ENCODE data around the gene TECR.
"Not testable (repeated sequence)": the region's sequence is repeated elsewhere in the genome, so short reads cannot be mapped to it uniquely, and the experiment has no call there.

Gene TECR

GRCh38 chr19:14497228-14497921 is 32.0 kb upstream of the TECR start:
- FAIRE-seq (no peak), DNase-seq (ENCODE audit: insufficient read length, low spot score) (no peak)
- TF ChIP-seq POLR2A (IDR thresholded peaks at IDR 0.05; ENCODE audit: low read depth, low read length), result no peak

GRCh38 chr19:14502334-14503092 is 26.9 kb upstream of the TECR start:
- FAIRE-seq (no peak), DNase-seq (ENCODE audit: insufficient read length, low spot score) (no peak)
- no peak for TF ChIP-seq POLR2A (IDR thresholded peaks at IDR 0.05; ENCODE audit: low read depth, low read length)

DNA sequence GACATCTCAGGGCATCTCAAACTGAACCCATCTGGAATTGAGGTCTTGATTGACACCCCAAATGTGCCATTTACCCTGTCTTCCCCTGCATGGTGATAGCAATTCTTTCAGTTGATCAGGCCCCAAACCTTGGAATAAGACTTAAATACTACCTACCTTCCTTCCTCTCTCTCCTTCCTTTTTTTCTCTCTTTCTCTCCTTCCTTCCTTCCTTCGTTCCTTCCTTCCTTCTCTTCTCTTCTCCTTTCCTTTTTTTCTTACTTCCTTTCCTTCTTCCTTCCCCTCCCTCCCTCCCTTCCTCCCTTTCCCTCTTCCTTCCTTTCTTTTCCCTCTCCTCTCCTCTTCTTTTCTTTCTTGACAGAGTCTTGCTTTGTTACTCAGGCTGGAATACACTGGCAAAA is 26.1 kb upstream of the TECR start:
- FAIRE-seq, result no peak
- no peak for TF ChIP-seq POLR2A (IDR thresholded peaks at IDR 0.05; ENCODE audit: low read depth, low read length)
- DNase-seq (ENCODE audit: insufficient read length, low spot score), result no peak

GRCh38 chr19:14504575-14504974 is 24.8 kb upstream of the TECR start:
- not testable (repeated sequence) for FAIRE-seq; DNase-seq (ENCODE audit: insufficient read length, low spot score)

DNA sequence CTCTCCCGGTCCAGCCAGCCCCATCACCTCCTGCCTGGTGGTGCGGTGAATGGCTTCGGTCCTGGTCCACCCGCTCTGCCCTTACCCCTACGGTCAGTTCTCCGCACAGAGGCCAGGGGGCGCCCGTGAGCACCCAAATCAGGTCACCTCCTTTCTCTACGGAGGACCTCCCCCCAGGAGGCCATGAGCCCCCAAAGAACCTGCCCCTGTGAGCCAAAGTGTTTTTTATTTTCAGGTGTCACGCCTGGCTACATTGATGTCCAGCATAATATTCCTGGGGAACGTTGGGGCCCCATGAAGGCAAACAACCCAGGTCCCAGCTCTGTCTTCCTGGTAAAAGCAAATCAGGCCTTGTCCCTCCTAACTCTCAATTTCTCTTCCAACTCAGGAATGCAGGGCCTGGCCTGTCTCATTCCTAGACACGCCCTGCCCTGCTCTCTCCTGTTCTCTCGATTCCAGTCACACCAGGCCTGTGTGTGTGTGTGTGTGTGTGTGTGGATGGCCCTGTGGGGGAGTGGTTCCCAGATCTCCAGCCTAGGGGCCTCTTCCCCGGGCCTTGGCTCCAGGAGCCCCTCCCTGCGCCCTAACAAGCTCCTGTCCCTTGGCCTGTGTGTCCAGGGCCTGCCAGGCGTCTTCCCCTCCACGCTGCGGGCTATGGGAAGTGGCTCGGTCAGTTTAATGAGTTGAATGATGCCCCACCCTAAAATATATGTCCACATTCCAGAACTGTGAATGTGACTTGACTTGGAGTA is 23.7 kb upstream of the TECR start:
- peak; percentile 15 for FAIRE-seq
- TF ChIP-seq POLR2A (IDR thresholded peaks at IDR 0.05; ENCODE audit: low read depth, low read length), result peak; percentile 24; the same call in 1 of the 2 replicates
- DNase-seq (ENCODE audit: insufficient read length, low spot score), result peak; percentile 71

DNA sequence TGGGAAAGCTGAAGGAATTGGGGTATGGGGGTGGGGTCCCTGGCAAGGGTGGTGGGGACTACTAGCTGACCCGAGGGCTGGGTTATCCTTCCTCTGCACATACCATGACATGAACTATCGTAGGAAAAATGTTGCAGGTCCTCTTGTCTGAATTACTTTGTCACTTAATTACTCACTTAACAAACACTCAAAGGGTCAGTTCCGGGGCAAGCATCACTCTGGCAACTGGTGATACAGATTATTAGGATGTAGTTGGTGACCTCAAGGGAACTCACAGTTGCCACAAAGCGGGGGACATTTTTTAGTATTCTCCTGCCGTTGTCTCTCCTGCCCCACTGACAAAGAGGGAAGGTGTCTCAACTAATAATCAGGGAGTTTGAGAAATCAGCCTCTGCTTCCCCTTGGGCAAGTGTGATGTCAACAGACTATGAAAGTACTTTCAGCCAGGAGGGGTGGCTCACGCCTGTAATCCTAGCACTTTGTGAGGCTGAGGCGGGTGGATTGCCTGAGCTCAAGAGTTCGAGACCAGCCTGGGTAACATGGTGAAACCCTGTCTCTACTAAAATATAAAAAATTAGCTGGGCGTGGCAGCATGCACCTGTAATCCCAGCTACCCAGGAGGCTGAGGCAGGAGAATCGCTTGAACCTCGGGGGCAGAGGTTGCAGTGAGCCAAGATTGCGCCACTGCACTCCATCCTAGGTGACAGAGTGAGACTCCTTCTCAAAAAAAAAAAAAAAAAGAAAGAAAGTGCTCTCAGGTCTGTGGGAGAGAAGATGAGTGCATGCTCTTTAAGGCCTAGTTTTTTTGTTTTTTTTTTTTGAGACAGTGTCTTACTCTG is 21.5 kb upstream of the TECR start:
- DNase-seq (ENCODE audit: insufficient read length, low spot score), result no peak
- no peak for TF ChIP-seq POLR2A (IDR thresholded peaks at IDR 0.05; ENCODE audit: low read depth, low read length)
- FAIRE-seq, result no peak

GRCh38 chr19:14510311-14511228 is 18.8 kb upstream of the TECR start:
- FAIRE-seq, result no peak
- no peak for DNase-seq (ENCODE audit: insufficient read length, low spot score)
- no peak for TF ChIP-seq POLR2A (IDR thresholded peaks at IDR 0.05; ENCODE audit: low read depth, low read length)

GRCh38 chr19:14511229-14511593 is 18.2 kb upstream of the TECR start:
- DNase-seq (ENCODE audit: insufficient read length, low spot score), result no peak
- no peak for FAIRE-seq
- no peak for TF ChIP-seq POLR2A (IDR thresholded peaks at IDR 0.05; ENCODE audit: low read depth, low read length)

DNA sequence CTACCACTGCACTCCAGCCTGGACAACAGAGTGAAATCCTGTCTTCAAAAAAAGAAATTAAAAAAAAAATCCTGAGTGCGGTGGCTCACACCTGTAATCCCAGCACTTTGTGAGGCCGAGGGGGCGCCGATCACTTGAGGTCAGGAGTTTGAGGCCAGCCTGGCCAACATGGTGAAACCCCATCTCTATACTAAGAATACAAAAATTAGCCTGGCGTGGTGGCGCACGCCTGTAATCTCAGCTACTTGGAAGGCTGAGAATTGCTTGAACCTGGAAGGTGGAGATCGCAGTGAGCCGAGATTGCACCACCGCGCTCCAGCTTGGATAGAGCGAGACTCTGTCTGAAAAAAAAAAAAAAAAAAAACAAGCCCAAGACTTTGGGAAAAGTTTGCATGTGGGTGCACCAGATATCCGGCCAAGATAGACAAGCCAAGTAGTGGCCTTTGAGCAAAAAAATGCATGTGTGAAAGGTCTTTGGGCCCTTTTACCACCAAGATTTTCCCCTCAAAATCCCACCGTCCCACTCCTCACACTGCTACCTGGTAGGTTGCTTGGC is 16.9 kb upstream of the TECR start:
- FAIRE-seq (no peak), DNase-seq (ENCODE audit: insufficient read length, low spot score) (no peak)
- TF ChIP-seq POLR2A (IDR thresholded peaks at IDR 0.05; ENCODE audit: low read depth, low read length), result no peak

DNA sequence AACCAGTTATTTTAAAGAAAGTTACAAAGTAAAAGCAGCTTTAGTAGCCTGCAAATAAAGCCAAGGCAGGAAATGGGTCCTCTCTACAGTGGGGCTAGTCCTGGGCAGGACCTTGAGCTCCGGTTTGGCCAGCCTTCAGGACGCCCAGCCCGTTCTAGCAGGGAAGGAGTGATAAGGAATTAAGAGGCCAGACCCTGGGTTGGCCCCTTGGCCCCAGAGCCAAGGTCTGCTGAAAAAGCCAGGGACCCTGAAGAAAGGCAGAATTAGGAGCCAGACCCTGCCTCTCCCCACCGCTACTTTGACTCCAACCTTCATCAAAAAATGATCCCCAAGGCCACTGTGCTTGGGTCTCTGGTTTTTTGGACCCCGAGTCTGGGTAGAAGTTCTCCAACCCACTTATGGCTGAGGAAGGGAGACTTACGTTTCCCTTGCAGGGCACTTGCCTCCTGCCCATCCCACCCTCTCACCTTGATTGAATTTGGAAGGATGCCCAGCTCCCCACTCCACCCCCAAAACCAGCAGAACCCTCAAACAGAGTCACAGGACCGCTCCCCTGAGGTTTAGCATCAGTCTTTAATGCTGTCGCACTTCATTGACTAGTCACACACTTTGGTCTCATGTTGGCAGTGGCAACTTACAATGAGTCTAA is 15.1 kb upstream of the TECR start:
- TF ChIP-seq POLR2A (IDR thresholded peaks at IDR 0.05; ENCODE audit: low read depth, low read length), result no peak
- FAIRE-seq (no peak), DNase-seq (ENCODE audit: insufficient read length, low spot score) (no peak)

- no peak for TF ChIP-seq POLR2A (IDR thresholded peaks at IDR 0.05; ENCODE audit: low read depth, low read length)
- FAIRE-seq, result no peak
- no peak for DNase-seq (ENCODE audit: insufficient read length, low spot score)
Observed at GRCh38 chr19:14515501-14516047, 13.8 kb upstream of the TECR start.

- no peak for TF ChIP-seq POLR2A (IDR thresholded peaks at IDR 0.05; ENCODE audit: low read depth, low read length)
- no peak for FAIRE-seq
Observed at GRCh38 chr19:14516048-14516534, 13.3 kb upstream of the TECR start.

More at GRCh38 chr19:14516048-14516534, 13.3 kb upstream of the TECR start:
- DNase-seq (ENCODE audit: insufficient read length, low spot score), result no peak

Measured in H54 (cell line).